Measurements from ENCODE around the gene CLDN34. TPM values are rescaled to one million over a fixed set of nuclear protein-coding genes. Genes with fewer than 3 reads are reported as not detected.

Gene CLDN34
- total and polyA plus RNA-seq, 11 donors = not detected

GRCh38 chrX:9961750-9962149 is 5.4 kb upstream of the CLDN34 start:
- Histone ChIP-seq H3K4me1 (no peaks in the 10 kb centered on the region), H3K27me3 (peaks cover 0 to 4% (median 0%) of the 10 kb centered on the region in 9 donors), H3K9me3 (no peaks in the 10 kb centered on the region), H3K27ac (no peak overlapping the region), H3K36me3 (no peaks in the 10 kb centered on the region), H3K4me3 (no peak overlapping the region)
- intact Hi-C loops (cut with DNase I) = no loop called here
- DNase-seq (no peak), ATAC-seq (no peak)
- WGBS, 4 donors = 82 to 87% (median 85%) methylated on average over 5 of the region's 5 CpGs
- no peak for TF ChIP-seq POLR2A (IDR thresholded peaks at IDR 0.05)
- TF ChIP-seq, protein P1, sequence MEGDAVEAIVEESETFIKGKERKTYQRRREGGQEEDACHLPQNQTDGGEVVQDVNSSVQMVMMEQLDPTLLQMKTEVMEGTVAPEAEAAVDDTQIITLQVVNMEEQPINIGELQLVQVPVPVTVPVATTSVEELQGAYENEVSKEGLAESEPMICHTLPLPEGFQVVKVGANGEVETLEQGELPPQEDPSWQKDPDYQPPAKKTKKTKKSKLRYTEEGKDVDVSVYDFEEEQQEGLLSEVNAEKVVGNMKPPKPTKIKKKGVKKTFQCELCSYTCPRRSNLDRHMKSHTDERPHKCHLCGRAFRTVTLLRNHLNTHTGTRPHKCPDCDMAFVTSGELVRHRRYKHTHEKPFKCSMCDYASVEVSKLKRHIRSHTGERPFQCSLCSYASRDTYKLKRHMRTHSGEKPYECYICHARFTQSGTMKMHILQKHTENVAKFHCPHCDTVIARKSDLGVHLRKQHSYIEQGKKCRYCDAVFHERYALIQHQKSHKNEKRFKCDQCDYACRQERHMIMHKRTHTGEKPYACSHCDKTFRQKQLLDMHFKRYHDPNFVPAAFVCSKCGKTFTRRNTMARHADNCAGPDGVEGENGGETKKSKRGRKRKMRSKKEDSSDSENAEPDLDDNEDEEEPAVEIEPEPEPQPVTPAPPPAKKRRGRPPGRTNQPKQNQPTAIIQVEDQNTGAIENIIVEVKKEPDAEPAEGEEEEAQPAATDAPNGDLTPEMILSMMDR (IDR thresholded peaks at IDR 0.05) = no peak

DNA sequence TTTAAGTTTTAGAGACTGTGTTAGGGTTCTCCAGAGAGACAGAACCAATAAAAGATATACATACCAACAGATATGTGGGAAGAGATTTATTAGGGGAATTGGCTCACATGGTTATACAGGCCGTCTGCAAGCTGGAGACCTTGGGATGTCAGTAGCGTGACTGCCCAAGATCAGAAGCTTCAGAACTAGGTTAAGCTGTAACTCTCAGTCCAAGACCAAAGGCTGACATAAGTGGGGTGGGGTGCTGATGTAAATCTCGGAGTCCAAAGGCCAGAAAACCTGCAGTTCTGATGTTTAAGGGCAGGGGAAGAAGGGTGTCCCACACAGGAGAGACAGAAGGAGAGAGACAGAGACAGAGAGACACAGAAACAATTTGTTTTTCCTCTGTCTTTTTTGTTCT is 10.5 kb downstream of the CLDN34 start:
- peaks cover 0 to 18% (median 0%) of the 10 kb centered on the region in 12 donors for H3K4me1 ChIP-seq
- no peak for ATAC-seq
- H3K4me3 ChIP-seq = no peak overlapping the region
- H3K9me3 ChIP-seq = peaks cover 0 to 15% (median 0%) of the 10 kb centered on the region in 12 donors
- H3K27me3 ChIP-seq = peaks cover 0 to 5% (median 0%) of the 10 kb centered on the region in 9 donors
- TF ChIP-seq POLR2A (IDR thresholded peaks at IDR 0.05) = no peak
- TF ChIP-seq, protein P1 (IDR thresholded peaks at IDR 0.05) = no peak
- H3K36me3 ChIP-seq = no peaks in the 10 kb centered on the region
- intact Hi-C loops (cut with DNase I) = no loop called here
- no peak for DNase-seq
- WGBS, 4 donors = 62 to 92% (median 81%) methylated on average over 3 of the region's 3 CpGs
- H3K27ac ChIP-seq = no peak overlapping the region

DNA sequence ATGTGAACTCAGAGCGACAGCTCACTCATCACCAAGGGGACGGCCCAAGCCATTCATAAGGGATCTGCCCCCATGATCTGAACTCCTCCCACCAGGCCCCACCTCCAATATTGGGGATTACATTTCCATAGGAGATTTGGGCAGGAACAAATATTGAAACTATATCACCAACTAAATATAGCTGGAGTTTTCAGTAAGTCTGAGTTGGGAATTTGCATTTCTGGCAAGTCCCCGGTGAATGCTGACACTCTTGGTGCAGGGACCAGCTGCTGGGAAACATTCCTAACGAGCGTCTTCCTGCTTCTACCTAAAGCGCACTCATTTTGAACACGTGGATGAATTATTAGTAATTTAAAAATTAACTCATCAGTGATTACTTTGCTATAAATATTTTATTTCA is 13.2 kb downstream of the CLDN34 start:
- no peak overlapping the region for H3K4me3 ChIP-seq
- no peak for ATAC-seq
- H3K9me3 ChIP-seq = peaks cover 0 to 4% (median 0%) of the 10 kb centered on the region in 12 donors
- H3K27ac ChIP-seq = peak overlapping the region in 1 of 12 donors; percentile 89
- peaks cover 0 to 24% (median 0%) of the 10 kb centered on the region in 12 donors for H3K4me1 ChIP-seq
- 65 to 81% (median 72%) methylated on average over 7 of the region's 7 CpGs for WGBS, 4 donors
- TF ChIP-seq POLR2A (IDR thresholded peaks at IDR 0.05) = no peak
- TF ChIP-seq, protein P1 (IDR thresholded peaks at IDR 0.05) = no peak
- H3K27me3 ChIP-seq = peaks cover 0 to 4% (median 0%) of the 10 kb centered on the region in 9 donors
- intact Hi-C loops (cut with DNase I) = loop anchor here in 5 of 10 donors (10.0 kb wide), 4 partner anchors 86 to 856 kb away; no protein-coding TSS in a partner anchor
- DNase-seq = no peak
- no peaks in the 10 kb centered on the region for H3K36me3 ChIP-seq

- intact Hi-C loops (cut with DNase I) = loop anchor here in 5 of 10 donors (10.0 kb wide), 4 partner anchors 86 to 856 kb away; no protein-coding TSS in a partner anchor
- TF ChIP-seq POLR2A (IDR thresholded peaks at IDR 0.05) = no peak
- TF ChIP-seq, protein P1 (IDR thresholded peaks at IDR 0.05) = no peak
- no peaks in the 10 kb centered on the region for H3K27me3 ChIP-seq
- no peak overlapping the region for H3K4me3 ChIP-seq
- H3K9me3 ChIP-seq = no peaks in the 10 kb centered on the region
- H3K36me3 ChIP-seq = no peaks in the 10 kb centered on the region
- peak overlapping the region in 2 of 12 donors; percentile 9 to 89 for H3K27ac ChIP-seq
- H3K4me1 ChIP-seq = peaks cover 0 to 24% (median 0%) of the 10 kb centered on the region in 12 donors
- ATAC-seq = no peak
- DNase-seq = no peak
- 72 to 84% (median 75%) methylated on average over 5 of the region's 5 CpGs for WGBS, 4 donors
Observed at GRCh38 chrX:9980927-9981326, 13.8 kb downstream of the CLDN34 start.
